Measurements from ENCODE around the gene NUMB. TPM values are rescaled to one million over a fixed set of nuclear protein-coding genes. Genes with fewer than 3 reads are reported as not detected.
A peak's percentile ranks its signal among the peaks of the same experiment; 100 is the strongest.

The NUMB gene
- total and polyA plus RNA-seq, 4 donors, result 39.4 to 100 (median 87.8) TPM

- Histone ChIP-seq H3K4me1 (ENCODE audit: control insufficient read depth in 5 of 5, insufficient read depth in 5 of 5, low read length in 5 of 5) (no peaks in the 10 kb centered on the region), H3K9me3 (ENCODE audit: control insufficient read depth in 4 of 4, insufficient read depth in 3 of 4, low read length in 3 of 4) (no peaks in the 10 kb centered on the region), H3K9ac (ENCODE audit: insufficient read depth in 1 of 2, low read length in 2 of 2) (no peak overlapping the region), H3K27me3 (ENCODE audit: control insufficient read depth in 3 of 3, insufficient read depth in 3 of 3, low read length in 2 of 3) (no peaks in the 10 kb centered on the region), H3K36me3 (ENCODE audit: control insufficient read depth in 4 of 4, insufficient read depth in 4 of 4, low read length in 4 of 4) (peaks cover 2 to 4% (median 3%) of the 10 kb centered on the region in 4 donors), H3K27ac (ENCODE audit: low read depth in 1 of 2, low read length in 1 of 2) (no peak overlapping the region), H3K4me3 (no peak overlapping the region)
- DNase-seq (no peak), ATAC-seq (ENCODE audit: insufficient read depth, low FRiP score) (no peak)
- TF ChIP-seq CTCF (IDR thresholded peaks at IDR 0.05; ENCODE audit: control extremely low read depth, extremely low read depth), result no peak
- WGBS, 2 donors, result 94 to 98% methylated on average over 6 of the region's 6 CpGs
Measured at GRCh38 chr14:73500360-73500759, 42.0 kb upstream of the NUMB start.

- no peak for TF ChIP-seq CTCF (IDR thresholded peaks at IDR 0.05; ENCODE audit: control extremely low read depth, extremely low read depth)
- no peak overlapping the region for H3K27ac ChIP-seq (ENCODE audit: low read depth in 1 of 2, low read length in 1 of 2)
- no peak for DNase-seq
- no peaks in the 10 kb centered on the region for H3K9me3 ChIP-seq (ENCODE audit: control insufficient read depth in 4 of 4, insufficient read depth in 3 of 4, low read length in 3 of 4)
- 97 to 100% methylated on average over 2 of the region's 2 CpGs for WGBS, 2 donors
- peaks cover 0 to 13% (median 7%) of the 10 kb centered on the region in 5 donors for H3K4me1 ChIP-seq (ENCODE audit: control insufficient read depth in 5 of 5, insufficient read depth in 5 of 5, low read length in 5 of 5)
- H3K36me3 ChIP-seq (ENCODE audit: control insufficient read depth in 4 of 4, insufficient read depth in 4 of 4, low read length in 4 of 4), result peaks cover 0 to 2% (median under 1%) of the 10 kb centered on the region in 4 donors
- no peaks in the 10 kb centered on the region for H3K27me3 ChIP-seq (ENCODE audit: control insufficient read depth in 3 of 3, insufficient read depth in 3 of 3, low read length in 2 of 3)
- no peak overlapping the region for H3K4me3 ChIP-seq
- no peak overlapping the region for H3K9ac ChIP-seq (ENCODE audit: insufficient read depth in 1 of 2, low read length in 2 of 2)
- ATAC-seq (ENCODE audit: insufficient read depth, low FRiP score), result no peak
Measured at GRCh38 chr14:73494593-73494992, 36.2 kb upstream of the NUMB start.

DNA sequence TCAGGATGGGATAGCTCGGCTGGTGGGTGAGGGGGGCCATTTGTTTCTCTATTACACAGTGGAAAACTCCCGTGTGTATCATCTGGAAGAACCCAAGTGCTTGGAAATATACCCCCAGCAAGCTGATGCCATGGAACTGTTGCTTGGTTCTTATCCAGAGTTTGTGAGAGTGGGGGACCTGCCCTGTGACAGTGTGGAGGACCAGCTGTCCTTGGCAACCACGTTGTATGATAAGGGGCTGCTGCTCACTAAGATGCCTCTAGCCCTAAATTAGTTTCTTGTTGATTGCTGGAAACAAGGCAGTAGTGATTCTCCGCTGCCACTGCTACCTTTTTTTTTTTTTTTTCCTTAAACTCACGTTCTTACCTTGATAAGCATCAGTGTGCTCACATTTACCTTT is 34.3 kb upstream of the NUMB start:
- DNase-seq, result peak in 2 of 3 donors; percentile 24 to 27
- Histone ChIP-seq H3K4me1 (ENCODE audit: control insufficient read depth in 5 of 5, insufficient read depth in 5 of 5, low read length in 5 of 5) (peaks cover 0 to 13% (median 7%) of the 10 kb centered on the region in 5 donors), H3K9ac (ENCODE audit: insufficient read depth in 1 of 2, low read length in 2 of 2) (no peak overlapping the region), H3K4me3 (no peak overlapping the region), H3K9me3 (ENCODE audit: control insufficient read depth in 4 of 4, insufficient read depth in 3 of 4, low read length in 3 of 4) (no peaks in the 10 kb centered on the region), H3K27me3 (ENCODE audit: control insufficient read depth in 3 of 3, insufficient read depth in 3 of 3, low read length in 2 of 3) (no peaks in the 10 kb centered on the region), H3K36me3 (ENCODE audit: control insufficient read depth in 4 of 4, insufficient read depth in 4 of 4, low read length in 4 of 4) (no peaks in the 10 kb centered on the region), H3K27ac (ENCODE audit: low read depth in 1 of 2, low read length in 1 of 2) (no peak overlapping the region)
- no peak for ATAC-seq (ENCODE audit: insufficient read depth, low FRiP score)
- TF ChIP-seq CTCF (IDR thresholded peaks at IDR 0.05; ENCODE audit: control extremely low read depth, extremely low read depth), result no peak
- 80 to 81% methylated on average over 5 of the region's 5 CpGs for WGBS, 2 donors

- H3K27me3 ChIP-seq (ENCODE audit: control insufficient read depth in 3 of 3, insufficient read depth in 3 of 3, low read length in 2 of 3), result no peaks in the 10 kb centered on the region
- ATAC-seq (ENCODE audit: insufficient read depth, low FRiP score) (no peak), DNase-seq (no peak)
- H3K9ac ChIP-seq (ENCODE audit: insufficient read depth in 1 of 2, low read length in 2 of 2), result peak overlapping the region in 1 of 2 donors; percentile 7
- peaks cover 0 to 13% (median 7%) of the 10 kb centered on the region in 5 donors for H3K4me1 ChIP-seq (ENCODE audit: control insufficient read depth in 5 of 5, insufficient read depth in 5 of 5, low read length in 5 of 5)
- H3K36me3 ChIP-seq (ENCODE audit: control insufficient read depth in 4 of 4, insufficient read depth in 4 of 4, low read length in 4 of 4), result no peaks in the 10 kb centered on the region
- no peak overlapping the region for H3K27ac ChIP-seq (ENCODE audit: low read depth in 1 of 2, low read length in 1 of 2)
- no peaks in the 10 kb centered on the region for H3K9me3 ChIP-seq (ENCODE audit: control insufficient read depth in 4 of 4, insufficient read depth in 3 of 4, low read length in 3 of 4)
- 65 to 70% methylated on average over 24 of the region's 24 CpGs for WGBS, 2 donors
- no peak for TF ChIP-seq CTCF (IDR thresholded peaks at IDR 0.05; ENCODE audit: control extremely low read depth, extremely low read depth)
- peak overlapping the region; percentile 65 for H3K4me3 ChIP-seq
Measured at GRCh38 chr14:73492043-73492552, 33.8 kb upstream of the NUMB start.
